Lung (tissue), 12 donors: ENCODE measurements around the gene ZBTB3. TPM values are rescaled to one million over a fixed set of nuclear protein-coding genes. Genes with fewer than 3 reads are reported as not detected.

Experiments
- ATAC-seq: fragments of 200-7000 bp; cut with Tn5 transposase; one replicate; pipeline ENCODE4 v1.9.1; 2020; ENCODE audit warnings: moderate number of reproducible peaks; ENCODE audit not compliant: insufficient read depth, low FRiP score
- DNase-seq, 3 donors: peaks; one replicate each; pipeline ENCODE4 v3.0.0-alpha.2; 2013 to 2017
- H3K27ac ChIP-seq, 2 donors: one replicate each; pipeline ENCODE4 v1.5.1; 2013; ENCODE audit warnings: mild to moderate bottlenecking in 2 of 2, moderate library complexity in 2 of 2, control low read depth in 1 of 2, inconsistent platforms in 1 of 2, low read depth in 1 of 2, low read length in 1 of 2
- H3K27me3 ChIP-seq, 3 donors: one replicate each; pipeline ENCODE4 v1.5.1; 2013; ENCODE audit warnings: low read length in 2 of 3; ENCODE audit not compliant: control insufficient read depth in 3 of 3, insufficient read depth in 3 of 3
- H3K36me3 ChIP-seq, 4 donors: one replicate each; pipeline ENCODE4 v1.5.1; 2013; ENCODE audit warnings: low read length in 4 of 4, mild to moderate bottlenecking in 1 of 4, moderate library complexity in 1 of 4; ENCODE audit not compliant: control insufficient read depth in 4 of 4, insufficient read depth in 4 of 4
- H3K4me1 ChIP-seq, 5 donors: one replicate each; pipeline ENCODE4 v1.5.1; 2013; ENCODE audit warnings: low read length in 5 of 5, mild to moderate bottlenecking in 2 of 5, moderate library complexity in 1 of 5; ENCODE audit not compliant: control insufficient read depth in 5 of 5, insufficient read depth in 5 of 5
- H3K4me3 ChIP-seq: one replicate; pipeline ENCODE4 v1.5.1; 2013; ENCODE audit warnings: mild to moderate bottlenecking, control low read depth, moderate library complexity
- H3K9ac ChIP-seq, 2 donors: one replicate each; pipeline ENCODE4 v1.5.1; 2013; ENCODE audit warnings: low read length in 2 of 2, control low read depth in 1 of 2; ENCODE audit not compliant: insufficient read depth in 1 of 2
- H3K9me3 ChIP-seq, 4 donors: one replicate each; pipeline ENCODE4 v1.5.1; 2013; ENCODE audit warnings: low read length in 3 of 4, mild to moderate bottlenecking in 1 of 4, moderate library complexity in 1 of 4; ENCODE audit not compliant: control insufficient read depth in 4 of 4, insufficient read depth in 3 of 4
- WGBS, 2 donors: extraction: QIAGEN DNeasy Blood & Tissue Kit; methylation state at CpG; one replicate each; pipeline ENCODE4 v1.1.7; 2013; 5-methylcytosine and 5-hydroxymethylcytosine counted together
- polyA plus RNA-seq, 2 donors: library from polyadenylated mRNA; stranded (reverse); fragments of 200-250 nt; gene quantifications; one replicate each; pipeline ENCODE4 v1.2.1, GENCODE V29; 2013
- total RNA-seq, 2 donors: library from RNA; depleted of rRNA in 1 of 2; stranded (reverse); fragments of >200 nt in 1 of 2; gene quantifications; one replicate each; pipeline ENCODE4 v1.2.1, GENCODE V29; 2014 to 2021
- TF ChIP-seq, protein P1 (sequence below): IDR thresholded peaks from 2 replicates; pipeline ENCODE4 v1.5.1; 2012; ENCODE audit warnings: mild to moderate bottlenecking; ENCODE audit errors: control extremely low read depth, extremely low read depth
- donor health status: control.
- donor health status: control.
- donor health status: Bipolar disorder and iron deficiency.
- donor health status: healthy.
- donor health status: DM: yes; HTN: yes; CAD: no.

ZBTB3 gene
- total and polyA plus RNA-seq, 4 donors = 2.1 to 12.9 (median 7.4) TPM

DNA sequence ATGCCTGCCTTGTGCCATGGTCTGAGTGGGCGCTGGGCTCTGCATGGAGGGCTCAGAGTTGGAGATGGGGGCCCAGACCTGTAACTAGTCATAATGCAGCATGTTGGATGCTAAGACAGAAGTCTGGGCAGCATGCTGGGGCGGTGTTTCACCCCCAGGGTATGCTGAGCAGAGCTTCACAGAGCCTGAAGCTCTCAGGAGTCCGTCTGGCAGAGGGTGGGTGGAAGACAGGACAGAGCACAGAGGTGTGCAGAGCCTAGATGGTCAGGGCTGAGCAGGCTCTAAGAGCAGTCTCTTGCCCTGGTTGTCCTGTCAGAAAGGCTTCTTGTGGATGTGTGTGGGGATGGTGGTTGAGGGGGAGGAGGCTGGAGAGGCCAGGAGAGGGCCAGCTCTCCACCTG, 24.5 kb upstream of the ZBTB3 start:
- ATAC-seq = no peak
- Histone ChIP-seq H3K9ac (no peak overlapping the region), H3K36me3 (peaks cover 0 to 43% (median 31%) of the 10 kb centered on the region in 4 donors)

DNA sequence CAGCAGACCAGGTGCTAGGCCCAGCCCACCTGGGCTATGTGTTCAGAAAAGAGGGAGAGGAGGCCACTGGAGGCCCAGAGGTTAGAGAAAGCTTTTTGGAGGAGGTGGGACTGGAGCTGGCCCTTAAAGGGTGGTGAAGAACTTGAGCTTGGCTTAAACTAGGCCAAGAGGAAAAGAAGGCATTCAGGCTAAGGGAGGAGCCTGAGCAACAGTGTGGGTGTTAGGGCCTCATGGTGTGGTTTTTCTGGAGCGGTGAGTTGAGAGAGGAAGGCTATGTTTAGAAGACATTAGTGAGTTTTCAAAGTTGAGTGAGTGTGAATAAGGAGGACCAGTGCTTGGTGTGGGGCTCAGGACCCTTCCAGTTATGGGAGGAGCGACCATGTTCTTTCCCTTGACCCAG, 23.4 kb upstream of the ZBTB3 start:
- Histone ChIP-seq H3K36me3 (peaks cover 0 to 38% (median 26%) of the 10 kb centered on the region in 4 donors), H3K27ac (no peak overlapping the region), H3K4me1 (no peaks in the 10 kb centered on the region), H3K4me3 (no peak overlapping the region), H3K9ac (no peak overlapping the region), H3K27me3 (no peaks in the 10 kb centered on the region), H3K9me3 (peaks cover 0 to 2% (median 0%) of the 10 kb centered on the region in 4 donors)
- ATAC-seq (no peak), DNase-seq (no peak)
- 87 to 93% methylated on average over 2 of the region's 2 CpGs for WGBS, 2 donors
- TF ChIP-seq, protein P1, sequence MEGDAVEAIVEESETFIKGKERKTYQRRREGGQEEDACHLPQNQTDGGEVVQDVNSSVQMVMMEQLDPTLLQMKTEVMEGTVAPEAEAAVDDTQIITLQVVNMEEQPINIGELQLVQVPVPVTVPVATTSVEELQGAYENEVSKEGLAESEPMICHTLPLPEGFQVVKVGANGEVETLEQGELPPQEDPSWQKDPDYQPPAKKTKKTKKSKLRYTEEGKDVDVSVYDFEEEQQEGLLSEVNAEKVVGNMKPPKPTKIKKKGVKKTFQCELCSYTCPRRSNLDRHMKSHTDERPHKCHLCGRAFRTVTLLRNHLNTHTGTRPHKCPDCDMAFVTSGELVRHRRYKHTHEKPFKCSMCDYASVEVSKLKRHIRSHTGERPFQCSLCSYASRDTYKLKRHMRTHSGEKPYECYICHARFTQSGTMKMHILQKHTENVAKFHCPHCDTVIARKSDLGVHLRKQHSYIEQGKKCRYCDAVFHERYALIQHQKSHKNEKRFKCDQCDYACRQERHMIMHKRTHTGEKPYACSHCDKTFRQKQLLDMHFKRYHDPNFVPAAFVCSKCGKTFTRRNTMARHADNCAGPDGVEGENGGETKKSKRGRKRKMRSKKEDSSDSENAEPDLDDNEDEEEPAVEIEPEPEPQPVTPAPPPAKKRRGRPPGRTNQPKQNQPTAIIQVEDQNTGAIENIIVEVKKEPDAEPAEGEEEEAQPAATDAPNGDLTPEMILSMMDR = no peak

More for the DNA sequence above, 24.5 kb upstream of the ZBTB3 start:
- no peak overlapping the region for H3K4me3 ChIP-seq
- WGBS, 2 donors = 96 to 99% methylated on average over 3 of the region's 3 CpGs
- peaks cover 0 to 4% (median 0%) of the 10 kb centered on the region in 4 donors for H3K9me3 ChIP-seq
- no peaks in the 10 kb centered on the region for H3K27me3 ChIP-seq
- no peak for DNase-seq
- TF ChIP-seq, protein P1 = no peak
- no peak overlapping the region for H3K27ac ChIP-seq
- H3K4me1 ChIP-seq = no peaks in the 10 kb centered on the region

DNA sequence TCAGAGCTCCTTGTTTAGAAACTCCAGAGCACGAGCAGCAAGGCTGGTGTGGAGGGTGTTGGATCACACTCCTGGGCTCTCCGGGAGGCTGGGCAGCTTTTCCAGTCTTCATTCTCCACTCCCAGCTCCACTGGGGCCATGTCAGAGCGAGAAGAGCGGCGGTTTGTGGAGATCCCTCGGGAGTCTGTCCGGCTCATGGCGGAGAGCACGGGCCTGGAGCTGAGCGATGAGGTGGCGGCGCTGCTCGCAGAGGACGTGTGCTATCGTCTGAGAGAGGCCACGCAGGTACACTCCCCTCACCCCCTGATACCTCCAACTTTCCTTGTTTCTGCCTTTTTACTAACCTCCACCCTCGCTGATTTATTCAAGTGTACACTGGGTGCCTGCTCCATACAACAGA, 21.7 kb upstream of the ZBTB3 start:
- no peaks in the 10 kb centered on the region for H3K27me3 ChIP-seq
- DNase-seq = no peak
- no peak overlapping the region for H3K9ac ChIP-seq
- 94 to 96% methylated on average over 17 of the region's 17 CpGs for WGBS, 2 donors
- peaks cover 0 to 2% (median 0%) of the 10 kb centered on the region in 4 donors for H3K9me3 ChIP-seq
- peaks cover 0 to 31% (median 21%) of the 10 kb centered on the region in 4 donors for H3K36me3 ChIP-seq
- TF ChIP-seq, protein P1 = no peak
- no peak overlapping the region for H3K4me3 ChIP-seq
- no peak for ATAC-seq
- peaks cover 0 to 8% (median 2%) of the 10 kb centered on the region in 5 donors for H3K4me1 ChIP-seq
- H3K27ac ChIP-seq = no peak overlapping the region

DNA sequence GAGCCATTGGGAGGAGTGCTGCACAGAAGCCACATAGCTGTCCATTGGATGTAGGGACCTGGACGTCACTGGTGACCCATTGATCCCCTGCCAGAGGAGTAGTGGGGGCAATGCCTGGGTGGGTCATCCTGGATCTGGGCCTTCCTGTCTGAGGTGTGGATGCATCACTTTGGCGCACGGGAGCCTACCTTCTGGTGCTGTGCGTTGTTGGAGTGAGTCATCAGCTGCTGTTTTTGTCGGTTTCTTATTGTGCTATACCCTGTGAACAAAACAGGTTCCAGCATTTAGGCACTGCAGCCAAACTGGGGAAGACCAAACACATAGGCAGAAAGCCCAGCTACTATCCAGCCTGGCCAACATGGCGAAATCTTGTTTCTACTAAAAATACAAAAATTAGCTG, 20.4 kb upstream of the ZBTB3 start:
- H3K36me3 ChIP-seq = peaks cover 0 to 31% (median 21%) of the 10 kb centered on the region in 4 donors
- no peak overlapping the region for H3K9ac ChIP-seq
- no peaks in the 10 kb centered on the region for H3K27me3 ChIP-seq
- H3K4me1 ChIP-seq = peaks cover 0 to 14% (median 3%) of the 10 kb centered on the region in 5 donors
- no peak overlapping the region for H3K4me3 ChIP-seq
- WGBS, 2 donors = 92 to 98% methylated on average over 6 of the region's 6 CpGs
- DNase-seq = no peak
- no peak overlapping the region for H3K27ac ChIP-seq
- no peak for ATAC-seq
- TF ChIP-seq, protein P1 = no peak
- peaks cover 0 to 2% (median 0%) of the 10 kb centered on the region in 4 donors for H3K9me3 ChIP-seq
